ENCODE measurements around the gene ABCC3. TPM values are rescaled to one million over a fixed set of nuclear protein-coding genes. Genes with fewer than 3 reads are reported as not detected.
A peak's percentile ranks its signal among the peaks of the same experiment; 100 is the strongest.

ABCC3 gene
- total RNA-seq, 1 donor from 2014 or later, result 0.67 TPM

GRCh38 chr17:50601823-50602375 lies 32.8 kb upstream of the ABCC3 start:
- H3K27ac Mint-ChIP-seq (ENCODE audit: unreplicated experiment), result no peak overlapping the region

GRCh38 chr17:50602836-50603235 lies 31.8 kb upstream of the ABCC3 start:
- H3K4me1 Mint-ChIP-seq (ENCODE audit: unreplicated experiment), result no peaks in the 10 kb centered on the region
- H3K27me3 Mint-ChIP-seq (ENCODE audit: unreplicated experiment), result peaks cover 11% of the 10 kb centered on the region
- no peaks in the 10 kb centered on the region for H3K9me3 Mint-ChIP-seq (ENCODE audit: unreplicated experiment)
- H3K4me3 Mint-ChIP-seq (ENCODE audit: unreplicated experiment), result no peak overlapping the region
- H3K27ac Mint-ChIP-seq (ENCODE audit: unreplicated experiment), result no peak overlapping the region
- DNase-seq (ENCODE audit: low spot score), result no peak
- no peak for TF ChIP-seq CTCF (IDR thresholded peaks at IDR 0.05; ENCODE audit: unreplicated experiment)
- H3K36me3 Mint-ChIP-seq (ENCODE audit: low read depth, unreplicated experiment), result peaks cover 4% of the 10 kb centered on the region

More at GRCh38 chr17:50601823-50602375, 32.8 kb upstream of the ABCC3 start:
- H3K4me3 Mint-ChIP-seq (ENCODE audit: unreplicated experiment), result no peak overlapping the region
- H3K36me3 Mint-ChIP-seq (ENCODE audit: low read depth, unreplicated experiment), result peaks cover 2% of the 10 kb centered on the region
- no peaks in the 10 kb centered on the region for H3K4me1 Mint-ChIP-seq (ENCODE audit: unreplicated experiment)
- peaks cover 12% of the 10 kb centered on the region for H3K27me3 Mint-ChIP-seq (ENCODE audit: unreplicated experiment)
- no peaks in the 10 kb centered on the region for H3K9me3 Mint-ChIP-seq (ENCODE audit: unreplicated experiment)
- TF ChIP-seq CTCF (IDR thresholded peaks at IDR 0.05; ENCODE audit: unreplicated experiment), result no peak
- no peak for DNase-seq (ENCODE audit: low spot score)

- peaks cover 4% of the 10 kb centered on the region for H3K36me3 Mint-ChIP-seq (ENCODE audit: low read depth, unreplicated experiment)
- H3K9me3 Mint-ChIP-seq (ENCODE audit: unreplicated experiment), result no peaks in the 10 kb centered on the region
- no peak overlapping the region for H3K27ac Mint-ChIP-seq (ENCODE audit: unreplicated experiment)
- peak; percentile 33 for DNase-seq (ENCODE audit: low spot score)
- H3K27me3 Mint-ChIP-seq (ENCODE audit: unreplicated experiment), result peaks cover 10% of the 10 kb centered on the region
- H3K4me1 Mint-ChIP-seq (ENCODE audit: unreplicated experiment), result no peaks in the 10 kb centered on the region
- H3K4me3 Mint-ChIP-seq (ENCODE audit: unreplicated experiment), result no peak overlapping the region
- no peak for TF ChIP-seq CTCF (IDR thresholded peaks at IDR 0.05; ENCODE audit: unreplicated experiment)
These were observed 31.3 kb upstream of the ABCC3 start for GRCh38 chr17:50603340-50603739.

- Mint-ChIP-seq H3K27me3 (ENCODE audit: unreplicated experiment) (peaks cover 9% of the 10 kb centered on the region), H3K27ac (ENCODE audit: unreplicated experiment) (no peak overlapping the region), H3K4me3 (ENCODE audit: unreplicated experiment) (no peak overlapping the region), H3K9me3 (ENCODE audit: unreplicated experiment) (no peaks in the 10 kb centered on the region), H3K36me3 (ENCODE audit: low read depth, unreplicated experiment) (peaks cover 4% of the 10 kb centered on the region), H3K4me1 (ENCODE audit: unreplicated experiment) (no peaks in the 10 kb centered on the region)
- TF ChIP-seq CTCF (IDR thresholded peaks at IDR 0.05; ENCODE audit: unreplicated experiment), result no peak
- DNase-seq (ENCODE audit: low spot score), result peak; percentile 26
These were observed 30.2 kb upstream of the ABCC3 start for GRCh38 chr17:50604513-50604912.

- DNase-seq (ENCODE audit: low spot score), result no peak
- Mint-ChIP-seq H3K27me3 (ENCODE audit: unreplicated experiment) (peaks cover 9% of the 10 kb centered on the region), H3K27ac (ENCODE audit: unreplicated experiment) (no peak overlapping the region), H3K4me1 (ENCODE audit: unreplicated experiment) (no peaks in the 10 kb centered on the region), H3K36me3 (ENCODE audit: low read depth, unreplicated experiment) (peaks cover 4% of the 10 kb centered on the region), H3K9me3 (ENCODE audit: unreplicated experiment) (no peaks in the 10 kb centered on the region), H3K4me3 (ENCODE audit: unreplicated experiment) (no peak overlapping the region)
- TF ChIP-seq CTCF (IDR thresholded peaks at IDR 0.05; ENCODE audit: unreplicated experiment), result no peak
These were observed 29.3 kb upstream of the ABCC3 start for GRCh38 chr17:50605429-50605828.
